ENCODE measurements around the gene DNAJC12. TPM values are rescaled to one million over a fixed set of nuclear protein-coding genes. Genes with fewer than 3 reads are reported as not detected.

DNAJC12 gene
- total and polyA plus RNA-seq, 2 of the 8 experiments (the other 6 are each of a cell fraction or from before 2014, with no cell fraction given), result 0.86 to 4.2 TPM

DNA sequence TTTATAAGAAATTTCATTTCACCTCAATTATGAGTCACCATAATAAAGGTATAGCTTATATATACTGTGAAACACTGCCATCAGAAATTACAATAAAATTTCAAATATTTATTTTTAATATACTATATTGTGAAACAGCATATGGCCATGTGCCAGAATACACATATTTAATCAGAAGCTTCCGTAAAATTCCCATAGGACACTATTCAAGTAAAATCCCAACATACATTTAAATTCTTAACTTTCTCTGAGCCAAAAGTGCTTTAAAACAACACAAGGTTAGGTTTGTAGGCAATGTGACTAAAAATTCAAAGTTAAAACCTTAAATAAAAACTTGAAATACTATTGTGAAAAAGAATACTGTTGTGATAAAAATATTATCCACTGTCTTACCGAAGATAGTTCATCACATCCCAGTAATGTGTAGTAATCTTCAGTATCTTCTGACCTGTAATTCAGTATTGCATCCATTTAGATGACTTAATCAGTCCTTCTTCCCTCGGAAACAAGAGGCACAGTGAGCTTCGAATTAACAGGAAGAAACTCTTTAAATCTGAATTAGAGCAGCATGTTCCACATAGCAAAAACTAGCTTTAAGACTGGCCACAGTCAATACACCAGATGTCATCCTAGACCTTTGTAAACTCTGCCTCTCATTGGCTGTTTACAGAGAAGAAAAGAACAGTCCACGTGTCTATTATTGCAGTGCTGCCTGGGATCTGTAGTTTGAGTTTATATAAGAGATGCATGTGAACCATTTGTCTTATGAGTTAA is at the start of gene DNAJC12 (continued):
- no peak for TF ChIP-seq HDAC2 (IDR thresholded peaks at IDR 0.05; ENCODE audit: borderline replicate concordance in 1 of 2, low read depth in 2 of 2, low read length in 2 of 2)
- no peak for TF ChIP-seq PHF8 (conservative IDR thresholded peaks at IDR 0.05; ENCODE audit: low read depth, low read length)
- TF ChIP-seq, protein P1, sequence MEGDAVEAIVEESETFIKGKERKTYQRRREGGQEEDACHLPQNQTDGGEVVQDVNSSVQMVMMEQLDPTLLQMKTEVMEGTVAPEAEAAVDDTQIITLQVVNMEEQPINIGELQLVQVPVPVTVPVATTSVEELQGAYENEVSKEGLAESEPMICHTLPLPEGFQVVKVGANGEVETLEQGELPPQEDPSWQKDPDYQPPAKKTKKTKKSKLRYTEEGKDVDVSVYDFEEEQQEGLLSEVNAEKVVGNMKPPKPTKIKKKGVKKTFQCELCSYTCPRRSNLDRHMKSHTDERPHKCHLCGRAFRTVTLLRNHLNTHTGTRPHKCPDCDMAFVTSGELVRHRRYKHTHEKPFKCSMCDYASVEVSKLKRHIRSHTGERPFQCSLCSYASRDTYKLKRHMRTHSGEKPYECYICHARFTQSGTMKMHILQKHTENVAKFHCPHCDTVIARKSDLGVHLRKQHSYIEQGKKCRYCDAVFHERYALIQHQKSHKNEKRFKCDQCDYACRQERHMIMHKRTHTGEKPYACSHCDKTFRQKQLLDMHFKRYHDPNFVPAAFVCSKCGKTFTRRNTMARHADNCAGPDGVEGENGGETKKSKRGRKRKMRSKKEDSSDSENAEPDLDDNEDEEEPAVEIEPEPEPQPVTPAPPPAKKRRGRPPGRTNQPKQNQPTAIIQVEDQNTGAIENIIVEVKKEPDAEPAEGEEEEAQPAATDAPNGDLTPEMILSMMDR (IDR thresholded peaks at IDR 0.05; ENCODE audit: control extremely low read depth in 1 of 3, insufficient read depth in 1 of 3, low read depth in 1 of 3, low read length in 3 of 3), result no peak
- no peak for TF ChIP-seq CREB1 (IDR thresholded peaks at IDR 0.05)
- no peak for TF ChIP-seq BACH1 (IDR thresholded peaks at IDR 0.05; ENCODE audit: low read length)
- TF ChIP-seq CBX8 (IDR thresholded peaks at IDR 0.05; ENCODE audit: borderline replicate concordance, low read depth, low read length), result no peak
- no peak for TF ChIP-seq SP1 (IDR thresholded peaks at IDR 0.05; ENCODE audit: low read depth, low read length)
- TF ChIP-seq RAD21 (IDR thresholded peaks at IDR 0.05 in 1 of 2, conservative IDR thresholded peaks at IDR 0.05 in 1 of 2; ENCODE audit: low read depth in 2 of 2, low read length in 2 of 2), result 0 out of 4 replicates have a peak, but pooled peaks of 1 of the 2 experiments have one; percentile 14
- TF ChIP-seq GABPA (IDR thresholded peaks at IDR 0.05; ENCODE audit: borderline replicate concordance, insufficient read depth, low read length), result no peak
- TF ChIP-seq SP4 (IDR thresholded peaks at IDR 0.05; ENCODE audit: low read length), result no peak
- TF ChIP-seq NANOG (IDR thresholded peaks at IDR 0.05; ENCODE audit: insufficient read depth, low read depth, low read length, poor library complexity, severe bottlenecking), result no peak
- no peak for TF ChIP-seq ZNF274 (IDR thresholded peaks at IDR 0.05; ENCODE audit: borderline replicate concordance, extremely low read depth, low read length)
- no peak for TF ChIP-seq CHD1 (IDR thresholded peaks at IDR 0.05; ENCODE audit: low read depth, low read length)
- TF ChIP-seq KDM4A (IDR thresholded peaks at IDR 0.05; ENCODE audit: low read depth, low read length, severe bottlenecking), result no peak
- no peak for TF ChIP-seq FOSL1 (IDR thresholded peaks at IDR 0.05; ENCODE audit: insufficient read depth, low read depth, low read length)
- TF ChIP-seq ATF3 (IDR thresholded peaks at IDR 0.05; ENCODE audit: insufficient read depth, low read depth, low read length), result no peak
- TF ChIP-seq, protein P2, sequence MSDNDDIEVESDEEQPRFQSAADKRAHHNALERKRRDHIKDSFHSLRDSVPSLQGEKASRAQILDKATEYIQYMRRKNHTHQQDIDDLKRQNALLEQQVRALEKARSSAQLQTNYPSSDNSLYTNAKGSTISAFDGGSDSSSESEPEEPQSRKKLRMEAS (IDR thresholded peaks at IDR 0.05), result no peak
- TF ChIP-seq, protein P3, sequence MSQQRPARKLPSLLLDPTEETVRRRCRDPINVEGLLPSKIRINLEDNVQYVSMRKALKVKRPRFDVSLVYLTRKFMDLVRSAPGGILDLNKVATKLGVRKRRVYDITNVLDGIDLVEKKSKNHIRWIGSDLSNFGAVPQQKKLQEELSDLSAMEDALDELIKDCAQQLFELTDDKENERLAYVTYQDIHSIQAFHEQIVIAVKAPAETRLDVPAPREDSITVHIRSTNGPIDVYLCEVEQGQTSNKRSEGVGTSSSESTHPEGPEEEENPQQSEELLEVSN (IDR thresholded peaks at IDR 0.05), result no peak
